VCaP (cell line): ENCODE measurements around the gene RGS6.

Source experiments
- H3K27ac ChIP-seq: fragments of 450-650 bp; 2 replicates; pipeline ENCODE4 v1.5.1; 2017
- TF ChIP-seq, protein P1 (sequence below): fragments of 450-650 bp; conservative IDR thresholded peaks from 2 replicates; pipeline ENCODE4 v1.5.1; 2017; ENCODE audit warnings: mild to moderate bottlenecking, moderate library complexity

RGS6 gene

DNA sequence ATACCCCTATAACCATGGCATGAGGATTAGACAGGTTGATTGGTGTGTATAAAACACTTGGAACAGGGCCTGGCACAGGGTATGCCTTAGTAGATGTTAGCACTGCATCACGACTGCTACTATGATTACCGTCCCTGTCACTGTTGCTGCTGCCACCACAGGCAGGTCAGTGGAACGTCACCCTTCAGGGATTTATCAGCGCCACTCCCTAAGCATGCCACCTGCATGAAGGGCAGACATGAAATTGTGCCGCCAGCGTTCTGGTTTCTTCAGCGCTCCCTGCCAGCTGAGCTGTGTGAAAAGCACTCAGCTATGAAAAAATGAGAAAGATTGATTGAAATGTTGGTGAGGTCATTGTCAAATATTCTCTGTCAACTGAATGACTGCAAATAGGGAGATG, 484.7 kb downstream of the RGS6 start:
- H3K27ac ChIP-seq, result no peak overlapping the region
- TF ChIP-seq, protein P1, sequence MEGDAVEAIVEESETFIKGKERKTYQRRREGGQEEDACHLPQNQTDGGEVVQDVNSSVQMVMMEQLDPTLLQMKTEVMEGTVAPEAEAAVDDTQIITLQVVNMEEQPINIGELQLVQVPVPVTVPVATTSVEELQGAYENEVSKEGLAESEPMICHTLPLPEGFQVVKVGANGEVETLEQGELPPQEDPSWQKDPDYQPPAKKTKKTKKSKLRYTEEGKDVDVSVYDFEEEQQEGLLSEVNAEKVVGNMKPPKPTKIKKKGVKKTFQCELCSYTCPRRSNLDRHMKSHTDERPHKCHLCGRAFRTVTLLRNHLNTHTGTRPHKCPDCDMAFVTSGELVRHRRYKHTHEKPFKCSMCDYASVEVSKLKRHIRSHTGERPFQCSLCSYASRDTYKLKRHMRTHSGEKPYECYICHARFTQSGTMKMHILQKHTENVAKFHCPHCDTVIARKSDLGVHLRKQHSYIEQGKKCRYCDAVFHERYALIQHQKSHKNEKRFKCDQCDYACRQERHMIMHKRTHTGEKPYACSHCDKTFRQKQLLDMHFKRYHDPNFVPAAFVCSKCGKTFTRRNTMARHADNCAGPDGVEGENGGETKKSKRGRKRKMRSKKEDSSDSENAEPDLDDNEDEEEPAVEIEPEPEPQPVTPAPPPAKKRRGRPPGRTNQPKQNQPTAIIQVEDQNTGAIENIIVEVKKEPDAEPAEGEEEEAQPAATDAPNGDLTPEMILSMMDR, result peak; percentile 74

DNA sequence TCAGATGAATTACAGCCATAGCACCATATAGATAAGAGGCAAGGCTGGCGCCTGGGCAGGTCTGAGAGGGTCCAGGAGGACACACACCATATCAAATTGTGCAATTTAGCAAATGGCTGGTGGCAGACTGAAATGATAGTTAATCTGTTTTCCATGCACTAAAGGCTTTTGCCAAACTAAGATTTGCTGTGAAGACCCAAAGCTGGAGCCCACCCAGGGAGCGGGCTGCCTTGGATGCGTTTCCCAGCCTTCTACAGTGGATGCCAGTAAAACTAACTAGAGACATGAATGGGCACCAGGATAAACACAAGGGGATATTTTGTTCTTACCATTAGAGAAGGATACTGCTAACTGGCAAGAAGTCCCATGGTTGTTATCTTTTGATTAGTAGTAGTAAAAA, 486.6 kb downstream of the RGS6 start:
- TF ChIP-seq, protein P1, result no peak
- H3K27ac ChIP-seq, result no peak overlapping the region

DNA sequence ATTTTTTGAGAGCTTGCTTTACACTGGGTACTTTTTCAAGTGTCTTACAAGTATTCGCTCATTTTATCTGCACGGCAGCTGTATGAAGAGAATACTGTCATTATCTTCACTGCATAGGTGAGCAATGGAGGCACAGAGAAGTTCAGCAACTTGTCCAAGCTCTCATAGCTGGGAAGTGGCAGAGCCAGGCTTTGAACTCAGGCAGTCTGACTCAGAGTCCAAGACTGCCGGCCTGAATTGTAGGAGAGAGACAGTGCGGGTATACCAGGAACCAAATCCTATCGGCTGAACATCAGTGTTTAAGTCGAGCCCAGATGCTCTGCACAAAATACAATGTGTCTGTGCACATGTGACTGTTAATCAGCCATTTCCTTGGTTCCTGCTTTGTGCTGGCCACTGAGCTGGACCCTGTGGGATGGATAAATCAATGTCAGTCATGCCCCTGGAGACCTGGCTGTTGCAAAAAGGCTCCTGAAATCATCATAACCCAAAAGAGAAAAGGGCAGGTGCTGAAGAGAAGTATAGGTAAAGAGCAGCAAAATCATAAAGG, 487.1 kb downstream of the RGS6 start:
- TF ChIP-seq, protein P1, result no peak

DNA sequence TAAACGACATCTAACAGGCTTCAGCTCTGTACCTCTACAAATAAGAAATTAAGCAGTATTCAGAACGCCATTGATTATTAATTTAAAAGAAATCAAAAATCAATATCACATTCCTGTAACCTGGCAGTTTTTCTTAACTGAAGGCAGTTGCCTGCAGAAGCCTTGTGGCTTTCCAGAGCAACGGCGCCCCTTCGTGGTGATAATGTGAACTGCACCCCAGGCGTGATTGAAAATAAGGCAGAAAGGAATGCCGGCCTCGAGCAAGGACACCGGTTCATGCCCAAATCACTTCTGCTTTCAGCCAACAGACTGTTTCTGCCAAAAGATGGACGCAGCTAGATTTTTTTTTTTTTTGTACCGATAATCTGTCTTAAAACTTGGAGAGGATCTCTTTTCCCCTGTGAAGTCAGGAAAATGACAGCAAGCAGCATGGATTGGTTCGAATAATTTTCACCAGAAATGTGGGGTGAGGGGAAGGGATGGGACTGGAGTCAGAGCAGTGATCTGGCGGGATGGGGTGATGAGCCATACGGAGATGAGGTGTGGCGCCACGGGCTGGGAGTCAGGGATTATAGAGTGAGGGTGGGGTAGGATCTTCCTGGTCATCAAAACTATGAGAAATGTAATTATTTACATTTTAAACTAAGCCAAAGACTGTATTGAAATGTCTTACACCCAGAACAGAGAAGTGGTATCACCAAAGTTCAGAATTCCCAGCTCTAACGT, 488.7 kb downstream of the RGS6 start:
- TF ChIP-seq, protein P1, result peak; percentile 97
- no peak overlapping the region for H3K27ac ChIP-seq

More for the DNA sequence above, 487.1 kb downstream of the RGS6 start:
- H3K27ac ChIP-seq, result no peak overlapping the region

DNA sequence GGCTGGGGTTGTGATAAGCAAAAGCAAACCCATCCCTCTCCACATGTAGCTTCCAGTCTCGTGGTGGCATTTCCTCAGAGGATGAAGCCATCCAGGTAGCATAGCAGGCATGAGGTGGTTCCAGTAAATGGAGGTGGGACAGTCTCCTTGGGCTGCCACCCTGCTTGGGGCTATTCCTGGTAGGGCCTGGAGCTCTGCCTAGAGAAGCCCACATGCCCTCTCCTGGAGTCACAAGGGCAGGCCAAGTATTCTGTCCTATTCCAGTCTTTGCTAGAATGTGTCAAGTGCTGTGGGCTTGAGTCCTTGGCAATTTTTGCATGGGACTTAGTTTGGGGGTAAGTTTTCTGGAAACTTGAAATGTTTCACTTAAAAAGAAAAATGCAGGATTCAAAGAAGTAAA, 491.7 kb downstream of the RGS6 start:
- TF ChIP-seq, protein P1, result no peak
- H3K27ac ChIP-seq, result no peak overlapping the region

DNA sequence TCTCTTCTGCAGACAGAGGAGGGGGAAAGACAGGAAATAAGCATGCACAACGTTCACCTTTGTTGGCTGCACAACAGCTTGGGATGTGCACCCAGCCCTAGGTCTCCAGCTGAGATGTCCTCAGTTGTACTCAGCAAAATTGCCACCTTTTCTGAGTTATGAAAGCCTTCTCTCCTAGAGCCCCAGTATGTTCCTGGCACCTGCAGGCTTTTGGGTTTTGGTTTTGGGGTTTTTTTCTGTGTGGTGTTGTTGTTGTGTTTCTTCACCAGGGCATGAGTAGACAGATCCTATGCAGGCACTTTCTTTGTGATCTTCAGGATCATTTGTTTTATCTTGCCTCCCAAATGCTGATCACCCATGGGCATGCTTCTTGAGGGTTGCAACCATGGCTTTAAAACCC, 498.2 kb downstream of the RGS6 start:
- TF ChIP-seq, protein P1, result no peak
- H3K27ac ChIP-seq, result no peak overlapping the region

DNA sequence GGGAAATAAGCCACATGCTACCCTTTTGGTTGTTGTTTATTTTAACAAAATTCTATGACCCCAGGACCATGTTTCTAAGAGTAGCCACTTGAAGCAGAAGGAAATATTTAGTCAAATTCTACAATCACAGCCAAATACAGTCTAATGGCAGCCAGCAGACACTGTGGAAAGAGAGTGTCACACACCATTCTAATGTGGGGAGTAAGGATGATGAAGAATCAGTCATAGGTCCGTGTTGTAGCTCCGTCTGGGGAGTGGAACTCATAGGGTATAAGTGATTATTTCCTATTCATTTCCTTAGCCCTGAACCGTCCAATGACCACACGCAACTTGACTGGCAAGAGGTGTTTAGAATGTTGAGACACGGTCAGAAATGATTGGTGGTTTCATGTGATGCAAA, 500.5 kb downstream of the RGS6 start:
- no peak overlapping the region for H3K27ac ChIP-seq
- TF ChIP-seq, protein P1, result no peak
